ENCODE results near the gene USP44. TPM values are rescaled to one million over a fixed set of nuclear protein-coding genes. Genes with fewer than 3 reads are reported as not detected.
"Not testable (repeated sequence)": the region's sequence is repeated elsewhere in the genome, so short reads cannot be mapped to it uniquely, and the experiment has no call there.

USP44 gene
- total RNA-seq = 1.3 TPM

- DNase-seq (ENCODE audit: low spot score) = no peak
Observed at GRCh38 chr12:95551305-95551704, at the start of gene USP44. TSS of gene USP44 (minus strand) at chr12:95551476. CDS start at chr12:95534256, 17,220 bp downstream.

DNA sequence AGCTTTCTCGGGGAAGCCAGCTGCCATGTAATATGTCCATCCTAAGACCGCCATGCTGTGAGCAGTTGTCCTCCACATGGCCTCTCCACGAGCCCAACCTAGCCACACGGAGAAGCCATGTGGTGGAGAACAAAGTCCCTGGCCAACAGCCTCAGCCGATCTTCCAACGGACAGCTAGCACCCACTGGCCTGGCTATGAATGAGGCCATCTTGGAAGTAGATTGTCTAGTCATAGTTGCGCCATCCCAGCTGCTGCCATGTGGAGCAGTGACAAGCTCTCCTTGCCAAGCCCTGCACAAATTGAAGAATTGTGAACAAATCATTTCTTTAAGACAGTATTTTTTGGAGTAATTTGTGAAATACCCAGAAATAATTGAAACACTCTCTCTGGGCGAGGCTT, 49.3 kb upstream of the USP44 start:
- no peak for DNase-seq (ENCODE audit: low spot score)

GRCh38 chr12:95599880-95600279, 48.6 kb upstream of the USP44 start:
- DNase-seq (ENCODE audit: low spot score) = no peak

DNA sequence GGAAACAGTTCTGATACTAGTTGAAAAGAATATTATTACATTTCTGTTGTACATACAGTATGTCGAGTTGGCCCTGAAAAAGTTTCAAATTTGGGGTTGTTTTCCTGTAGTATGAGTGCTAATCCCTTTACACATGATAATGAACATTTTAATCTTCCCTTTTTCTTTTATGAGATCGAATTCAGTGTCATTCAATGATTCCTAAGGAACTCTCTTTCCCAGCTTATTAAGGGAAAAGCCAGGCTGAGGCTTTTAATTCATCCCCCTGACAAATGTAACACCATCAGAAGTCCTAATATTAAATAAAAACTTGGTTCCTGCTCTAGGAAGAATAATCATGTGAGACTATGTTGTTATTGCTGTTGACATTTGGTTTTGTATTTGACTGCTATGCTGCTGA, 42.9 kb upstream of the USP44 start:
- DNase-seq (ENCODE audit: low spot score) = no peak

GRCh38 chr12:95593266-95593871, 42.1 kb upstream of the USP44 start:
- DNase-seq (ENCODE audit: low spot score) = no peak

DNA sequence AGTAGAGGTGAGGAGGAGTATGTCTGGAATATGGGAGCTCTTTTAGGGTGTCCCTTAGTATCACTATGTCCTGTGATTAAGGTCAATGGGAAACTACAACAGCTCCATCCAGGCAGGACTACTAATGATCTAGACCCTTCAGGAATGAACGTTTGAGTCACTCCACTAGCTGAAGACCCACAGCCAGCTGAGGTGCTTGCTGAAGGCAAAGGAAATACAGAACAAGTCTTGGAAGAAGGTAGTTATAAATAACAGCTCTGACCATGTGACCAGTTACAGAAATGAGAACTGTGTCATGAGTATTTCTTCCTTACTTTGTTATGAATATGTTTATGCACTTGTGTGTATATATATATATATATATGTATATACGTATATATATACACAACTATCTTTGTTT, 40.5 kb upstream of the USP44 start:
- no peak for DNase-seq (ENCODE audit: low spot score)

DNA sequence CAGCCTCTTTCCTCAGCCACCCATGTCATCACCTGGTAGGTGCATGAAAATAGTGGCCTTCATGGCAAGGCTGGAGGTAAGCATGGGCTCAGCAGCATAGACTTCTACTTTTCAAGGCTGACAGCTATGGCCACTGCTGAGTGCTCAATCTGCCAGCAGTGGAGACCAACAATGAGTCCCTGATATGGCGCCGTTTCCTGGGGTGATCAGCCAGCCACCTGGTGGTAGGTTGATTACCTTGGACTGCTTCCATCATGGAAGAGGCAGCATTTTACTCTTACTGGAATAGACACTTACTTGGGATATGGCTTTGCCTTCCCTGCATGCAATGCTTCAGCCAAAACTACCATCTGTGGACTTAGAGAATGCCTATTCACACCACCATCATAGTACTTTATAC, 39.5 kb upstream of the USP44 start:
- DNase-seq (ENCODE audit: low spot score) = no peak

DNA sequence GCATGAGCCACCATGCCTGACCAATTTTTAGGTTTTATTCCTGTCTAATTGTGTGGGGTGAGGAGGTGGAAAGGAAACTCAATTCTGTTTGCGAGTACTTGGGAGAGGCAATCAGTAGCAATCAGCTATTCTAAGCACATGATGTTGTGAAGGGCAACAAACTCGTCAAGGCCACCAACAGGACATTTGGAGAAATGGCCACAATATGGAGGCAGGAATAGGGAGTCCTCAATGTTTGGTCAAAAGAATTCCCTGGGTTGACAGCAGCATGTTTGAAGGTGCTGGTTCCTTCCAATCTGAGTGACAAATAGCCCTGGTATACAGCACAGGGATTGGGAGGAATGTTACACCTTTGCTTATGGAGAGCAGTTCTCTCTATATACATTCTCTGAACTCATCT, 32.7 kb upstream of the USP44 start:
- DNase-seq (ENCODE audit: low spot score) = no peak

GRCh38 chr12:95582230-95583058, 31.2 kb upstream of the USP44 start:
- no peak for DNase-seq (ENCODE audit: low spot score)

- DNase-seq (ENCODE audit: low spot score) = no peak
Observed at GRCh38 chr12:95577820-95578219, 26.5 kb upstream of the USP44 start.

GRCh38 chr12:95574799-95575452, 23.6 kb upstream of the USP44 start:
- no peak for DNase-seq (ENCODE audit: low spot score)

DNA sequence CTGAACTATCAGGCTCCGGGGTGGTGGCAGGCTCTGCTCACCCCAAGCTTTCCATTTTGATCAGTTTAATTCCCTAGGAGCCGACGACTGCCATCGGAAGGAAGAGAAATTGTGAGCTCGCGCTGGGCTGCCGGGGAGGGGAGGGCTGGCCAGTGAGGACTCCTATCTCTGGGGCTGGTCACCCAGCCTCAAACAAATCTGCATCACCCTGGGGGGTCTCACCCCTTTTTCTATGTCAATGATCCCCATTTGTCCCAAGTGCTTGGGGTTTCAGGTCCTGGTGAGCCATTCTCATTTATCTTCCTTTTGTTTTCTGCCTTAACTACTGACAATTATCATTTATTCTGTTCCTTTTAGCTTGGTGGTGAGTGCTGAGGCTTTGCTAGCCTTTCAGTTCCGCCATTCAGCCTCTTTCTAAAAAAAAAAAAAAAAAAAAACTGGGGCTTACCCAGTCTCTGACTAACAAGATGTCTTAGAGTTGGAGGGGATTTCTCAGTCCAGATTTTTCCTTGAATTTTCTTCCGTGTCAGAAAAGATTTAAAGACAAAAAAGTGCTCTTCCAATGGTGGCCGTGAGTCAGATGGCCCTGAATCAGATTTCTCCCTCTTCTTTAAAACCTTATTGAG, 22.8 kb upstream of the USP44 start:
- DNase-seq (ENCODE audit: low spot score) = no peak

- no peak for DNase-seq (ENCODE audit: low spot score)
Observed at GRCh38 chr12:95571369-95571768, 20.1 kb upstream of the USP44 start.

GRCh38 chr12:95568045-95568444, 16.8 kb upstream of the USP44 start:
- not testable (repeated sequence) for DNase-seq (ENCODE audit: low spot score)

GRCh38 chr12:95557625-95558024, 6.3 kb upstream of the USP44 start:
- DNase-seq (ENCODE audit: low spot score) = no peak

- no peak for DNase-seq (ENCODE audit: low spot score)
Observed at GRCh38 chr12:95554532-95555071, 3.3 kb upstream of the USP44 start.

- DNase-seq (ENCODE audit: low spot score) = no peak
Observed at GRCh38 chr12:95553197-95553943, 2.1 kb upstream of the USP44 start.

DNA sequence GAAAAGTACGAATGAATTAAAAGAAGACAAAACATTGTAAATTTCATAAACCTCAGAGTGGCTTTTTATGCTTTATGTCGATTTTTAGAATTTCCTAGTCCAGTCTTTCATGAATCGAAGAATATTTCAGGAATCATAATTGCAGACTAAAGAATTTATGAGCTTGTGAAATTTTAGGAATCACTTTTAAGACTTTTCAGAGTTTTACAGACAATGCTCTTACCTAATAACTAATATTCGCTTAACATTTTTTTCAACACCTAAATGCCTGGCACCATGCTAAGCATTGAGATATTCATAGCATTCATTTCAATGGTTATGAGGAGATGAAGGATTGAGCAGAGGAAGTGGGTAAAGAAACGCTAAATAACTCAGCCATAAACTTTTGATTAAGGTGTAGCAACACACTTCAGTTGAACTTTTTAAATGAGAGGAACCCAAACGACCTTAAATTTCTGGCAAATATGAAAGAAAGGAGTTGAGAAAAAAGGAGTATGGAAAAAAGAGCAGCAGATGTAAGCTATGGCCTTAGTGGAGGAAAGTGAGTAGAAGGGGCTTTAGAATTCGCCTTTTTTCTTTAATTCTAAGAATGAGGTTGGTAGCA, 739 bp upstream of the USP44 start:
- no peak for DNase-seq (ENCODE audit: low spot score)

DNA sequence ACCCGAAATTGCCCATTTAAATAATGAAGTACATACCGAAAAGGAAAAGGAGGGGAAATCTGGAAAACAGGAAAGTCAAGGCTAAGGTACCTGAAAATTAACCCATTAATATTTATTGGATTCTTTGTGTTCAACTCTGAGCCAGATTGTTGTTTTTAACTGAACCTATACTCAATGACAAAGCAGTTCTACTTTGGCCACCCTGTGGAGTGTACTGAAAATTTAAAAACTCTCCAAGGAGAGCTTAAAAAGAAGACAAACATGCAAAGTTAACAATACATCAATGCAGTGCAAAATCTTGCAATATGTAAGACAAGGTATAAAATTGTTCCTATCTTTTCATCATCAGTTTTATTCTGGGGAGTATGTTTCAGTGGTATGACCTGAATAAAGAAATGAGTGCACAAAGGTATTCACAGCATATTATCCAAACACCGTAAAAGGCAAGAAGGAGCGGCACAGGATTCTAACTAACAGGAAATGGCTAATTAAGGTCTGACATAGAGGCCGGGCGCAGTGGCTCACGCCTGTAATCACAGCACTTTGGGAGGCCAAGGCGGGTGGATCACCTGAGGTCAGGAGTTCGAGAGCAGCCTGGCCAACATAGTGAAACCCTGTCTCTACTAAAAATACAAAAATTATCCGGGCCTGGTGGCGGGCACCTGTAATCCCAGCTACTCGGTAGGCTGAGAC, 1.7 kb downstream of the USP44 start:
- DNase-seq (ENCODE audit: low spot score) = no peak

Measured in ureter (tissue), 1 donor.